ENCODE data around the gene NFE2L1. TPM values are rescaled to one million over a fixed set of nuclear protein-coding genes. Genes with fewer than 3 reads are reported as not detected.
"Not testable (repeated sequence)": the region's sequence is repeated elsewhere in the genome, so short reads cannot be mapped to it uniquely, and the experiment has no call there.

NFE2L1 gene
- polyA plus RNA-seq, 3 donors = 264 to 274 (median 266) TPM

DNA sequence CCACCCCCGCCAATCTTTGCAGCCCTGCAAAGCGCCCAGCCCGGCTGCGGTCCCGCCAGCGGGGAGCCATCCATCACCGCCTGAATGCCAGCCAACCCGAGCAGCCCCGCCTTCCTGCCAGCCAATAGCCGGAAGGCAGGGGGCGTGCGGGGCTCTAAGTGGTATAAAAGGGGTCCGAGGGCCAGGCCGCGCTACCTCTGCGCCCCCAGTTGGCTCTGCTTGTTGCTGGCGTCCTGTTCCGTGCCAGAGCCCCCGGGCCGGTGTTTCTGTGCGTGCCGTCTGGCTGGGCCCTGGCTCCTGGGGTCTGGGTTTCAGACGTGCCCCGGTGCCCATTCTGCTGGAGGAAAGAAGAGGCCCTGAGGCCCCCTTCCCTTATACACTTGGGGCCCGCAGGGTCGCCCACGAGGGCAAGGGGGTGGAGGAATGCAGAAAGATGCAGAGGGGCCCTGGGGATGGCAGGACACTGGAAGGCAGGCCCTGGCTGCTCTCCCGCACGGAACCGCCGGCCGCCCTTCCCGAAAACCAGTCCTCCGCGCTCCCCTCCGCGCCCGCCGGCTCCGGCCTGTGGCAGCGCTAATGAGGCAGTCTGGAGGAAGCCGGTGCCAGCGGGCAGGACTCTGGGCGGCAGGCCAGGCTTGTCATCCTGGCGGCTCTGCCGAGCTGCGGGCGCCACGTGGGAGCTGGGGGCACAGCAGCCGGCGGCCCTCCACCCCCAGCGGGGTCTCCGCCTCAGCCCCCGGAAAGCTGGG, 24.6 kb upstream of the NFE2L1 start:
- no peak for DNase-seq (ENCODE audit: low read depth in 3 of 3, low spot score in 2 of 3)

DNA sequence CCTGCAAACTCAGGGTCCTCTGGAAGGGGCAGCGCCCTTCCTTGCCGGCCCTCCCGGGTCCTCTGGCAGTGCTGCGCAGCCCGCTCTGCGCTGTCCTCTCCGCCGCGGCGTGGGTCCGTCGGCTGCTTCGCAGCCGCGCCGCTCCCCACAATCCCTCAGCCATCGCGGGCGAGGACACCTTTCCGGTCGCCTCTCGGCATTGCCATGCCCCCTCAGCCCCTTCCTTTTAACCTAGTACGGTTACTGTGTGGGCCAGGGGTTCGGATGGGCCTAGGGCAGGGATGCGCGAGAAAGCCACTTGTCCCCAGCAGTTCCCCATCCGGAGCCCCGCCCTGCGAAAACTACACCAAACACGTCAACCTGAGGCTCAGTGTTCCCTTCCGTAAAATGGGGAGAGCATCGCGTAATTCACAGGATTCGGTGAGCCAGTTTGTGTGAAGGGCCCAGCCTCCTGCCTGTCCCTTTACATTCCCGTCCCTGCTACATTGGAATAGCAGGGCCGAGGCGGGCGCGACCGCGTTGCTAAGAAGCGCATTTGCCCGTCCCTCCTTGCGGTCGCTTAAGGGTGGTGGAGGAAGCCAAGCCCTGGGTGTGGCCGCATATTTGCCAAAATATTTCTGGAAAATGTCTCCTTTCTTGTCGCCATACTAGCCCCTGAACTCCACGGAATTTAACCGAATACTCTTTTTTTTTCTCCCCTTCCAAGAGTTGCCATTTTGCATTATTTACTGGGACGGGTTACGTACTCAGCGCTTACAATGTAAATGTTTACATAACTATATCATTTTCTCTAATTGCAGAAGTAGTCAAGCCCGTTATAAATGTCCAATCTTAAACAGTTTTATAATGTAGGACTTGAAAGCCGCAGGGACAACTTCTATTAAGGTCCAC, 23.8 kb upstream of the NFE2L1 start:
- no peak for DNase-seq (ENCODE audit: low read depth in 3 of 3, low spot score in 2 of 3)

DNA sequence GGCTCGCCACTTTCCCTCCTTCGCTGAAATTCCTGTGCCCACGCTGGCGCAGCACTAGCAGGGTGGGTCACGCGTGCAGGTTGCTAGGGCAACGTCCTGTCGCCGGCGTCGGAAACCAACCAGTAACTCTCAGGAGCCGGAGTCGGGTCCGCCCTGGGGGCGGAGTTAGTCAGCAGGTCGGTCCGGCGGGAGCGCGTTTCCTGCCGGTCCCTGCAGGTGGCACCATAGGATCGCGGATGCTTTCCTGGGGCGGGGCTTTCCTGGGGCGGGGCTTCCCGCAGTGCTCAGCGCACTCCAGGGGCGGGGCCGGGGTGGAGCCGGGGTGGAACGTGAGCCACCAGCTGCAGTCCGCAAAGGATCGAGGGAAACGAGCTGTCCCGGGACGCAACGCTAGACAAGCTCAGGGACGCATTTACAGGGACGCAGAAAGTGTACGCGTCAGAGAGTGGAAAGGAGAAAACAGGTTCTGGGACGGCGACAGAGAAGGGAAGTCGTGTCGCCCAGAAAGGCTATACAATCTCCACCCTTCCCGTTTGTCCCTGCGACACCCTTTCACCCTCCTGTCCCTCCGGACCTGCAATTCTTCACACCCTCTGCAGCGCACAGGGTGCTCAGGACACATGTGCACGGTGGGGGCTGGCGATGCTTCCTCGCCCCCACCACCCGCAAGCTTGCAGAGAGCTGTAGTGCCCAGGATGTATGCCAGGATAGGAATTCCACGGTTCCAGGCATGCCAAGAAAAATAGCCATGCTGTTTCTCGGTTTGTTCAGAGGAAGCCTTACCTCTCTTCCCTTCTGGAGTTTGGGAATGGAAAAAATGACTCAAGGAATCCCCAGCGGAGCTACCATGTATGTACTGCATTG, 22.9 kb upstream of the NFE2L1 start:
- peak; percentile 86 to 92 (median 92) for DNase-seq (ENCODE audit: low read depth in 3 of 3, low spot score in 2 of 3)

DNA sequence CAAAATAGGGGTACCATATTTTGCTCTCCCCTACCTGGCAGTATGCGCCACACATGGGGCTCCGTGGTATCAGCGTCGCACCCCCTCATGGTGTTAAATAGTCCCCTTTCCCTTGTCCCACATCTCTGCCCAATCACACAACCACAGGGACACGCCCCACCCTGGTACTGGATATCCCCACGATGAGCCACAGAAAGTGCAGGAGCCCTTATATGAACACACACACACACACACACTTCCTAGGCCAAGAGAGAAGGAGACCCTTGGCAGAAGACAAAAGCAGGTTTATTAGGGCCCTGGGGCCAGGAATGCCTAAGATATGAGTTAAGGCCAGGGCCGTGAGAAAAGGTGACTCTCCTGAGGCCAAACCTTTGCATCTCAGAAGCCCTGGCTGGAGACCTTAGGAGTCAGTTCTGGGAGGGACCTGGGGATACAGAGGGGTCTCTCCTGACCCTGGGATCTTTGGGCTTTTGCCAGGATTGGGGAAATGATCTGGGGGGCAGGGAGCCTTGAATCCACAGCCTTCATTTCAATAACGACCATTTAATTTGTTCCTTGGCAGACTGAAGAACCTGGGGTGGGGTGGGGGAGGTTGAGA, 22.2 kb upstream of the NFE2L1 start:
- no peak for DNase-seq (ENCODE audit: low read depth in 3 of 3, low spot score in 2 of 3)

DNA sequence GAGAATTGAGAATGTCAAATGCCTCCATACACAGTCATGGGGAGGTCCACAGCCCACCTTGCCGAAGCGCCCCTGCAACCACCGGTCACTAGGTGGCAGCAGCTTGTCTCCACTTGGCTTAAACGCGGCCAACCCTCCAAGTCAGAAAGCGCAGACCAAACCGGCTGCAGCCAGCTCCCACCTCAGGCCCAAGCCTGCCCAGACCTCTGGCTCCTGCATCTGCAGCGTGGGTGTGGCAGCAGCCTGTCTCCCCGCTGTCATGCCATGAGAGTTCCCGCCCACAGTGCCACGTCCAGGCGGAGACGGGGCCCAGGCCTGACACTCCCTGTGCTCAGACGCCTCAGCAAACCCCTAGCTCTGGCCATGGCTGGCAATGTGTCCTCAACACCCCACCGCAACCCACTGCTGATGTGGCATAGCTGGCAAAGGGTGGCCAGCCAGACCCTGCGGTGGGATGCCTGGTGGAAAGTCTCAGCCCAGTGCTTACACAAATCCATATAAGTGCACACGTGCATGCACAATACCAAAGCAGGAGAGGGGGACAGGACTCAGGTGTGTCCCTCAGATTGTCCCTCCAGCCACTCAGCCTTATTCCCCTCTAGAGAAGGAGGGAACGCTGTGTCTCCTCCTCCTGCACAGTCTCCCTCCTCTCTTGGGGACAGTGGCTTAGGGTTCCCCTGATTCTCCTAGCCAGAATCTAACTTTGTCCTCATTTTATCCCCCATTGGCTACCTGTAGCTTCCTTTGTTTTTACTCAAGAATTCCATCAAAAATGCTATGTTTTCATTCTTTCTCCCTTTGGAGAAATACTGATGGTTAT, 21.4 kb upstream of the NFE2L1 start:
- peak in 1 of 3 donors; percentile 78 for DNase-seq (ENCODE audit: low read depth in 3 of 3, low spot score in 2 of 3)

DNA sequence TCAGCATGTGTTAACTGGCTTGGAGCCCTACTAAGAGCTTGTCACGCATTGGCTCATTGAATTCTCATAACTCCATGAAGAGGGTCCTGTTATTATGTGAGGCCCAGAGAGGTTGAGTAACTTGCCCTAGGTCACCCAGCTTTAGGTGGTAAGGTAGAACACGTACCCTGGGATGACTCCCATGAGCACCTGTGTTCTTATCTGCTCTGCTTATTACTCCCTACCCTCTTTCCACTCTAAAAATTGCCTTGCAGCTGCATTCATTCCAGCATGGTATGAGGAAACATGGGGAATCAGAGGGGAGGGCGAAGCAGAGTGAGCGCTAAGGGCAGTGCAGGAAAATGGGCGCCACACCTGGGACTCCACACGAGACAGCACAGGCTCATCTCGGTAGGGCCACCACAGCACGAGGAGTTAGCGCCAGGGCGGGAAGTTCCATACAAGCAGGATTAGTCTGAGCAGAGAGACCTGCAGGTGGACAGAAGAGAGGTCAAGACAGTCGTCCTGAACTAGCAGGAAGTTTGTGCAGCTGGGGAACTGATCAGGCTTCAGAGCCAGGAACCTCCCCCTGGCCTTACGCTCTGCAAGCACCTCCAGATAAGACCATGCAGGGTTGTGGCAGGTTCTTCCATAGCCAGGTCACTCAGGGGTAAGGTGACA, 20.7 kb upstream of the NFE2L1 start:
- no peak for DNase-seq (ENCODE audit: low read depth in 3 of 3, low spot score in 2 of 3)

DNA sequence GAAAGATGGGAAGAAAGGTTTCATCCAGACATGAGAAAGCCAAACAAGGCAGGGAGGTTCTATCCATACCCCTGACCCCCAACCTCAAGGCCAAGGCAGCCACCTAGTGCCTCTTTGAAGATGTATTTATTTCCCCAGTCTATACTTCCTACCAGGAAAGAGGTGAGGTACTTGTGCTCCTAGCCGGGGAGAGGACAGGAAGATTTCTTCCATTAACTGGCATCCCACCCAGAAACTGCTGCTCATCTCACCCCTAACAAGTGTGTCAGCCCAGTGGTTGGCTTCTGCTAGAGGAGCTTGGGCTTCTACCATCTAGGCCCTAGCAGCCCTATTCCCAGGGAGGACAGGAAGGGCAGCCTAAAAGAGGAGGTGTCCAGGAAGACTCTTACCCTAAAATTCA, 19.4 kb upstream of the NFE2L1 start:
- DNase-seq (ENCODE audit: low read depth in 3 of 3, low spot score in 2 of 3) = no peak

DNA sequence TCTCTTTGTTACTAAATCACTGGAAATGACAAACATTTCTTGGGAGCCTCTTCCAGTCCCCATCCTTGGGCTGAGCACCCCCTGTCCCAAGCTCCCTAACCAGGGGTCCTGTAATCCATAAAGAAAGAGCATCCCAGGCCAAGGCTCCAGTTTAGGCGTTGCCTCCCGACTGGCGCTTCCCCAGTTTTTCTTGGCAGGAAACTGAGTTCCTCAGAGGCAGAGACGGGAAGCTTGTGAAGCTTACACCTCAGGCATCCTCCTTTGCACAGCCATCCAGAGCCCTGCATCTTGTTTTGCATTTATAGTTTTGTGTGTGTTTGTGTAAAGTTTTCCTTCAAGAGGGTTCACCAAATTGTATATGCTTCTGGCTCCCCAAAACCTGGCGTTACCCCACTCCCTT, 17.6 kb upstream of the NFE2L1 start:
- no peak for DNase-seq (ENCODE audit: low read depth in 3 of 3, low spot score in 2 of 3)

DNA sequence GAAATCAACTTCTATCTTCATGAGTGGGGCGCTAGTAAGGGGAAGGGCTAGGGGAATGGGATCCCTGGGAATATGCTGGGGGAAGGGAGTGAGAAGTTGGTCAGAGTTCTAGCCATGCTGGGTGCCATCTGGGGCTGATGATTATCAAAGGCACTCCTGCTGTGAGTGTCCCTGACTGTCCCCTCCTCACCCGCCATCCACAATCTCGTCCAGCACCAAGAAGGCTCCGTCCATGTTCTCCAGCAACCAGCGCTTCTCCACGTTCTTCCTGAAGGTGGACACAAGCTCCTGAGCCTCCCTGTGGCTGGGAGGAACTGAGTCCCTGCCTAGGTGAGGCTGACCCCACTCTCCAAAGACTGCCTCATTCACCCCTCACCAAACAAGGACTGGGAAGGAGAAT, 16.2 kb upstream of the NFE2L1 start:
- no peak for DNase-seq (ENCODE audit: low read depth in 3 of 3, low spot score in 2 of 3)

DNA sequence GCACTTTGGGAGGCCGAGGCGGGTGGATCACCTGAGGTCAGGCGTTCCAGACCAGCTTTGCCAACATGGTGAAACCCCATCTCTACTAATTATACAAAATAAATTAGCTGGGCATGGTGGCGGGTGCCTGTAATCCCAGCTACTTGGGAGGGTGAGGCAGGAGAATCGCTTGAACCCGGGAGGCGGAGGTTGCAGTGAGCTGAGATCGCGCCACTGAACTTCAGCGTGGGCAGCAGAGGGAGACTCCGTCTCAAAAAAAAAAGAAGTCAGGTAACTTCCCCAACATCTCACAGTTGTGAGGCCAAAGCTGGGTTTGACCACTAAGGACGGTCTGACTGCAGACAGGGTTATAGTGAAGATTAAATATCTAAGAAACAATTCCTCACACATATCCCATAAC, 13.4 kb upstream of the NFE2L1 start:
- DNase-seq (ENCODE audit: low read depth in 3 of 3, low spot score in 2 of 3) = not testable (repeated sequence)

DNA sequence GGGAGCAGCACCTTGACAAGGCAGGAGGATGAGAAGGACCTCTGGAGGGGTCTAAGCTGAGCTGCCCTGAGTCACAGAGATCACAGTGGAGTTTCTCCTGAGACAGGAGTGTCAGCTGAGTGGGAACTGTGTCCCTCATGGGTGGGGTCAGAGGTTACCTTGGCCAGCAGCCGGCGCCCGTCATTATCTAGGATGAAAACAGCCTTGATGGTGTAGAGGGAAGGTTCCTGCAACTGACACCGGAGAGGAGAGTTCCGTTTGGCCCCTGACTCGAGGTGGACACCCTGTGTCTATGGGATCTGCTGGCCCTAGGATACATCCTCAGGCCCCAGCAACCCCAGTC, 11.5 kb upstream of the NFE2L1 start:
- no peak for DNase-seq (ENCODE audit: low read depth in 3 of 3, low spot score in 2 of 3)

DNA sequence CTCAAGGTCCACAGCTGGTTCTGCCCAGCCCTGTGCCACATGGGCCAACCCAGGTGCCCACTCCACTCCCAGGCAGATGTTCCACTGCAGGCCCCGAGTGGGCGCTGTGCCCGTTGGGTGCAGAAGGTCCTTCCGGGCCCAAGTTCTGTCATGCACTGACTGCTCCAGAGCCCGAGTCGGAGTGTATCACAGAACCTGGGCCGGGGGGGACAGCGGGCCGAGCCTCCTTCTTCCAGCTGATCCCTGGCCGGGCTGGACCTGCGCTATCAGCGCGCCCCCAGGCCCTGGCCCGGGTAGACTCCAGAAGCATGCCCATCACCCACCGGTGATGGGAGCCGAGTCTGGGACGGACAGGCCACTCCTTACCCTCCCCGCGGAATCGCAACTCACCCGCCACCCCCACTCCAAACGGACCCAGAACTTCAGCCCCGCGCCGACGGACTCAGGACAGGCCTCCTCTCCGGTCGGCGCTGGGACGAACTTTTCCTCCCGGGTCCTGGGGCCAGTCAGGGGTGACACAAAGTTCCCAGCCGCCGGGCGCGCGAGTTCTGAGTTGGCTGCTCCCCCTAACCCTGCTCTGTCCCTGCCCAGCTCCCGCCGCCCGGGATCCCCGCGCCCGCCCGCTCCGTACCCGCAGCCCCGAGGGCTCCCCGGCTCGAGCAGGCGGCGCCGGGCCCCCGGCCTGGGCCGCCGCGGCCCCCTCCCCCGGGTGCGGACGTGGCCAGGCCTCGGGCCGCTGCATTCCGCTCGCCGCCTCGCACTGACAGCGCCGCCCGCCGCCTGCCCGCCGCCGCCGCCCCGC, 10.9 kb upstream of the NFE2L1 start, which contains the start of gene COPZ2:
TSS of gene COPZ2 (minus strand) at position 762 of the 802 bp plus-strand sequence. CDS start at position 742, 20 bp downstream.
- DNase-seq (ENCODE audit: low read depth in 3 of 3, low spot score in 2 of 3) = no peak

DNA sequence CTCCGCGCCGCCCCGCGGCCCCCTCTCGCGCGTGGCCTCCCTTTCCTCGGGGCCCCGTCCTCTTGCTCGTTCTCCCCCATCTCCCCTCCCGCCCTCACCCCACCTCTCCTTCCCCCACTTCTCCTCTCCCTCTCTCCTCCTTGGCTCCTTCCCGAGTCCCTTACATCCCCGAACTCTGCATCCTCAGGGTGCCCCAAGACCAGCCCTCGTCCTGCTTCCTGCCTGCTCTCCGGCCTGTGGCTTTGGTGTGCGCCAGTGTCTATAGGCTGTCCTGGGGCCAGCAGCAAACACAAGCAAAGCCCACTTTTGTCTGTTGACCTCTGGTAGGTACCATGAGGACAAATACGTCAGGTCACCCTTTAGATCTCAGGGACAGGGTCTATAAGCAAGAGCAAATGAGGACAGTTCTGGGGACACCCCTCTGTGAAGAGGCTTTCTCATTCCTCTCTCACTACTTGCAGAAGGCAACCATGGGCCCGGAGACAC, 10.3 kb upstream of the NFE2L1 start:
- no peak for DNase-seq (ENCODE audit: low read depth in 3 of 3, low spot score in 2 of 3)

DNA sequence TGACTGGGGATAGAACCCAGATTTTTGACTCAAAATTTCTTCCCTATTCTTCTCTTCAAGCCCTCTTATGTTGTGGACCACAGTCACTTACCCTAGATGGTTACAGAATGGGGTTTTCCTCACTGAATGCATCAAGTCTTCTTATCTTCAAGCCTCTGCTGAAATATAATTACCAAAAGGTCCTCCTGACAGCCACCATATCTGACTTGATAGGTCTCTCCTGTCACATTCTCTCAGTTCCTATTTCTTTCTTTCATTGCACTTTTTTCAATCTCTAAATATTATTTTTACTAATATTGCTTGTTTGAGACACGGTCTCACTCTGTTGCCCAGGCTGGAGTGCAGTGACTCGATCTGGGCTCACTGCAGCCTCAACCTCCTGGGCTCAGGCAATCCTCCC, 9.5 kb upstream of the NFE2L1 start:
- no peak for DNase-seq (ENCODE audit: low read depth in 3 of 3, low spot score in 2 of 3)

DNA sequence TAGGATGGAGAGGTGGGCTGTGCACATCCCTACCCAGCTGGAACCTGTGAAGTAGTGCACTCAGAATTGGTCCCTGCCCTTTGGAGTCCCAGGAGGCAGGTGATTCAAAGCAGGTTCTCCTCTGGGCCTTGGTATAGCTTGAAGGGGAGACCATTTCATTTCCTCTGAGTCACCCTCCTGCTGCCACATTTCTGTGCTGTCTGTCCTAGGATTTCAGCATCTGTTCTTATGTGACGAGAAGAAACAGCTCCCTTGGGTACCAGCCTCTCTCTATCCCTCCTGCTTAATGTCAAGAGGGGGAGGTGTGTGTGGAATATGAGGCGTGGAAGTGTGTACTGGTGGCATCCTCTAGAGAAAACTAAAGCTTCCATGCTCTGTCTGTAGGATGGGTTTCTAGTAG, 5.0 kb upstream of the NFE2L1 start:
- no peak for DNase-seq (ENCODE audit: low read depth in 3 of 3, low spot score in 2 of 3)

DNA sequence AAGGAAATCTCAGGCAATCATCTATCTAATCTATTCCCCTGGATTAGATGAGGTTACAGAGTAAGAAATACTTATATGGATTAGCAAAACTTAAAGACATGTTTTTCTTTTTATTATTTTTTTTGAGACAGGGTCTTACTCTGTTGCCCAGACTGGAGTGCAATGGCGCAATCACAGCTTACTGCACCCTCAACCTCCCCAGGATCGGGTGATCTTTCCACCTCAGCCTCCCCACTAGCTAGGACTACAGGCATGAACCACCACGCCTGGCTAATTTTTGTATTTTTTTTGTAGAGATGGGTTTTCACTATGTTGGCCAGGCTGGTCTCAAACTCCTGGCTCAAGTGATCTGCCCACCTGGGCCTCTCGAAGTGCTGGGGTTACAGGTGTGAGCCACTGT, 3.3 kb upstream of the NFE2L1 start:
- no peak for DNase-seq (ENCODE audit: low read depth in 3 of 3, low spot score in 2 of 3)

DNA sequence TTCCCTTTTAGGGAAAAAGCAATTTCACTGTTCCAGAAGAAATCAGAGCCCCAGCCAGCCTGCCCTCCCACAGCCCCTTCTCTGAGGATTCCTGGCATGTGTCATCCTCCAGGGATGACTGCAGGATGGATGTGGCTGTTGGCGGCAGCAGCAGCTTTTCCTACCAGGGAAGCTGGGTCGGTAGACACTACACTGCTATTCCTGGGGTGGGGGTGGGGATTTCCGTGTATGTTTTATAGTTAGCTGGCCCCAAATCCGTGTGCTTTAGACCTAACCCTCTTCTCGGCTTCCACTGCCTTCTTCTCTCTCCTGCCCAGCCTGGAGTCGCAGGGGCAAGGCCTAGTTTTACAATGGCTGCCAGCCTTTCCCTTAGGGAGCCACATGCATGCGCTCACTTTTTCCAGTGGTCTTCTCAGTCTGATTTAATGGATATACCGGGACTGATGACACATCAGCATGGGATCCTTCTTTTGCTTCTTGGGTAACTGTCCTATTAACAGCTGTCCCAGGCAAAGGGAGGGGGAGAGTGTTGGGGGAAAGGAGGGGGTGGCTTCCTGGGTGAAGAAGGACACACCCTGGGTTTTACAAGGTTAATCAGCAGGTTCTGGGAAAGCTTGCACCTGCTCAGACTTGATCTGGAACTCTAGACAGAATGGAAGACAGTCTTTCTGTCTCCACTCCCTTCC, 2.7 kb upstream of the NFE2L1 start:
- no peak for DNase-seq (ENCODE audit: low read depth in 3 of 3, low spot score in 2 of 3)

DNA sequence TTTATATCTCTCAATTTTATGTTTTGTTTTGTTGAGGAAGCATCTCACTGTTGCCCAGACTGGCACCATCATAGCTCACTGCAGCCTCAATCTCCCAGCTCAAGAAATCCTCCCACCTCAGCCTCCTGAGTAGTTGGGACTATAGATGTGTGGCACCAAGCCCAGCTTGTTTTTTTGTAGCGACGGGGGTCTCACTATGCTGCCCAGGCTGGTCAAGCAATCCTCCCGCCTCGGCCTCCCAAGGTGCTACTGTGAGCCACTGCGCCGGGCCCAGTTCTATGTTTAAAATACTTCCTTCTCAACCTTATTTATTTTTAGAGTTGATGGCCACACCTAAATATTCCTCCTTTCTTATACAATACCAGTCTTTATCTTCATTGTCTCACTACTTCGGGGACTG, 1.9 kb upstream of the NFE2L1 start:
- no peak for DNase-seq (ENCODE audit: low read depth in 3 of 3, low spot score in 2 of 3)
